Measurements from ENCODE around the gene HSPA4L.
A peak's percentile ranks its signal among the peaks of the same experiment; 100 is the strongest.

HSPA4L gene

DNA sequence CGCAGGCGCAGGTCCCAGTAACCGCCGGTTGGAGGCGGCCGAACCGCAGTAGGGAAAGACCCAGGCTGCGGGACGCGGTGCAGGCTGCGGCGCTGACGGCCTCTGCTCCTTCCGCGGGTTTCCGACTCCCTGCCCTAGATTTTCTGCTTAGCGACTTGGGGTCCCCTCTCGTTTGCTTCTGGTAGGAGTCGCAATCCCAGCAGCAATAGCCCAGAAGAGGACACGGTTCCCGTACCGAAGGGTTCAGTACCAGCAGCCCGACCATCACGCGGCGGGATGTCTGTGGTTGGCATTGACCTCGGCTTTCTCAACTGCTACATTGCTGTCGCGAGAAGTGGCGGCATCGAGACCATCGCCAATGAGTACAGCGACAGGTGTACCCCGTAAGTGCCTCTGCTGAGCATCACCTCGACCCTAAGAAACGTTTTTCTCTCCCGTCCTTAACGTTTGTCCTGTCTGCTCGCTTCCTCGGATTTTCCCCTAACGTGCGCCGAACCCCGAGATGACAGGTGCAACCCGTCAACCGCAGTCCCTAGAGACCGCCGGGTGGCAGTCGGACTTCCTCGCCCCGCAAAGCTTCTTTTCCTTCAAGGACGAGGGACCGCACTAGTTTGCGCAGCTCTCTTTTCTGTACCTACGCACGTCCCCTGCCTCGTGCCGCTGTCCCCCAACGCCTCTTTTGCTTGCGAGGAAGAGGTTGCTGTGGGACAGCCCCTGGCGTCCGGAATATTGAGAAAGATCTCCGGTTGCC is at the start of gene HSPA4L:
Gene HSPA4L (plus strand): TSS at position 48 of the 751 bp plus-strand sequence. CDS start 229 bp downstream, at position 277.
- H3K4me3 ChIP-seq (ENCODE audit: low read depth, low read length), result peak within 1 kb of the TSS; percentile 60
- peak; percentile 87 for DNase-seq (ENCODE audit: low read depth)
- TF ChIP-seq CTCF (IDR thresholded peaks at IDR 0.05; ENCODE audit: insufficient read depth, low read depth, low read length, missing control alignments), result peak; percentile 13

DNA sequence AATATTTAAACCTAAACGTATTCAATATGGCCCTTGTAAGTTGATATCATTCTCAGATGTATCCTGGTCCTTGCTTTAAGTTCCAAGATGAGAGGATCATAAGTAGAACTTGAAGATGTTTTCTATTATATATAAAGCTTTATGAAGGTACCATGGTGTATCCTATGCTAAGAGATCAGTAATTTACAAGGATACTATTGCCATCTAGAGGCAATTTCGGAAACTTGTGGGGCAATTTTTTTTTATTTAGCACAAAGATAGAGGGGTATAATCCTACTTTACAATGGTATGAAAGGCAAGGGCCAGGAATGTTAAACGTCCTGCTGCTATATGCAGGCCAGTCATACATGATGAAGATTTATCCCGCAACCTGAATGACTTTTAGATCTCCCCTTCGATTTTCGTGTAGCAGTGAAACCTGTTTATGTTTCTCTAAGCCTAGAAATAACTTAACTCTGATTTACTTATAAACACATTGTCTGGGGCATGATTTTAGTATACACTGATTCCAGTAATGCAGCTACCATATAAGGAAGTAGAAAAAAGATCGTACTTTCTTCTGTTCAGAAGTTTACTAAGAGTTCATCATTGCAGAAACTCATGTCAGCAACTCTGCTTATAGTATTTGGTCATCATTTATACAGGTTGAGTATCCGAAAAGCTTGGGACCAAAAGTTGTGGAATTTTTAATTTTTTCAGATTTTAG is 49.3 kb upstream of the HSPA4L start:
- no peak overlapping the region for H3K4me3 ChIP-seq (ENCODE audit: low read depth, low read length)
- peak; percentile 50 for TF ChIP-seq CTCF (IDR thresholded peaks at IDR 0.05; ENCODE audit: insufficient read depth, low read depth, low read length, missing control alignments)
- DNase-seq (ENCODE audit: low read depth), result peak; percentile 38

GRCh38 chr4:127734976-127735375 is 47.1 kb upstream of the HSPA4L start:
- no peak overlapping the region for H3K4me3 ChIP-seq (ENCODE audit: low read depth, low read length)
- no peak for TF ChIP-seq CTCF (IDR thresholded peaks at IDR 0.05; ENCODE audit: insufficient read depth, low read depth, low read length, missing control alignments)
- DNase-seq (ENCODE audit: low read depth), result no peak

DNA sequence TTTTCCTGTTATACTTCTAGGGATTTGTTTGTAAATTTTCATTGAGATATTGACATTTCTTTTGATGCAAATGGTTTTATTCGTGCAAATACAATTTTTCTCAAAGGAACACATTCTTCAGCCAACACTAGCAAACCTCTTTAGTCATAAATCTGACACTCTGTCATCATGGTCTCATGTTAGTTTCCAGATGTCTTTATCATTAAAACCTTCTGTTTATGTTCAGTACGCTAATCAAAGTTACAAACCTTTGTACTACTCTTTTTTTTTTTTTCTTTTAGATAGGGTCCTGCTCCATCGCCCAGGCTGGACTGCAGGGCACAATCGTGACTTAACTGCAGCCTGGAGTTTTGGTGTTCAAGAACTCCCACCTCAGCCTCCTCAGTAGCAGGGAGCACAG is 44.8 kb upstream of the HSPA4L start:
- H3K4me3 ChIP-seq (ENCODE audit: low read depth, low read length), result no peak overlapping the region
- no peak for TF ChIP-seq CTCF (IDR thresholded peaks at IDR 0.05; ENCODE audit: insufficient read depth, low read depth, low read length, missing control alignments)
- DNase-seq (ENCODE audit: low read depth), result no peak

- no peak for TF ChIP-seq CTCF (IDR thresholded peaks at IDR 0.05; ENCODE audit: insufficient read depth, low read depth, low read length, missing control alignments)
- no peak overlapping the region for H3K4me3 ChIP-seq (ENCODE audit: low read depth, low read length)
- no peak for DNase-seq (ENCODE audit: low read depth)
Observed at GRCh38 chr4:127741247-127741646, 40.9 kb upstream of the HSPA4L start.

DNA sequence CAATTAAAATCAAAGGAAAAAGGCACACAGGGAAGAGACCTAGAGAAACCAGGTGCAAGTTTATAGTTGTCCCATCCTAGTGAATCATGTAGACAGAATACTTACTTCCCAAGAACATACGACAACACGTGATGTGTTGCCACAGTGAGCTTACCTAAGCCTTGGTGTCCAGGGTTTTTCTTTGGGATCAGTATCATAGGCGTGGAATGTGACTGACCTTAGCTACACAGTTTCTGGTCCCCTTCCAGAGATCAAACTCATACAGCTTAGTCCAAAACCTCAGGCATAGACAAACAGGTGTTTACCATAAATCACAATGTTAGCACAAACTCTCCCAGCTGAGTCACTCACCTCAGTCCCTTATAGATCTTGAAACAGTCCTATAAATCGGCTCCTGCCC is 34.2 kb upstream of the HSPA4L start:
- no peak for TF ChIP-seq CTCF (IDR thresholded peaks at IDR 0.05; ENCODE audit: insufficient read depth, low read depth, low read length, missing control alignments)
- H3K4me3 ChIP-seq (ENCODE audit: low read depth, low read length), result no peak overlapping the region
- DNase-seq (ENCODE audit: low read depth), result no peak

All from GM12865 (cell line).